KMS-11 (cell line): ENCODE data around the gene NLRC5.
A peak's percentile ranks its signal among the peaks of the same experiment; 100 is the strongest.

Experiments
- H2AFZ ChIP-seq: fragments of 200-600 bp; sonication (generic); 2 replicates; pipeline ENCODE4 v1.6.1; 2016; ENCODE audit warnings: antibody characterized with exemption, mixed run types, low read depth
- H3K27ac ChIP-seq: fragments of 200-600 bp; sonication (generic); 2 replicates; pipeline ENCODE4 v1.6.1; 2016; ENCODE audit warnings: mild to moderate bottlenecking, mixed run types
- H3K27me3 ChIP-seq: fragments of 200-600 bp; sonication (generic); 2 replicates; pipeline ENCODE4 v1.6.1; 2017; ENCODE audit warnings: mild to moderate bottlenecking, low read depth, mixed run types, moderate library complexity; ENCODE audit not compliant: insufficient read depth
- H3K36me3 ChIP-seq: fragments of 200-600 bp; sonication (generic); 2 replicates; pipeline ENCODE4 v1.6.1; 2017; ENCODE audit warnings: mild to moderate bottlenecking, mixed run types; ENCODE audit not compliant: insufficient read depth
- H3K4me1 ChIP-seq: fragments of 200-600 bp; sonication (generic); 2 replicates; pipeline ENCODE4 v1.6.1; 2016; ENCODE audit warnings: mild to moderate bottlenecking, low read depth, mixed run types; ENCODE audit not compliant: poor library complexity, severe bottlenecking
- H3K4me2 ChIP-seq: fragments of 200-600 bp; sonication (generic); 2 replicates; pipeline ENCODE4 v1.7.0; 2016; ENCODE audit warnings: mild to moderate bottlenecking, mixed run types
- H3K4me3 ChIP-seq: fragments of 200-600 bp; sonication (generic); IDR thresholded peaks from 2 replicates; pipeline ENCODE4 v1.6.1; 2017; ENCODE audit warnings: low read depth, low read length, mixed read lengths; ENCODE audit not compliant: insufficient read depth
- H3K79me2 ChIP-seq: fragments of 200-600 bp; sonication (generic); 2 replicates; pipeline ENCODE4 v1.6.1; 2016; ENCODE audit warnings: low read depth, mixed run types; ENCODE audit not compliant: insufficient read depth
- H3K9ac ChIP-seq: fragments of 200-600 bp; sonication (generic); 2 replicates; pipeline ENCODE4 v1.6.1; 2016; ENCODE audit warnings: mild to moderate bottlenecking, mixed run types
- H4K20me1 ChIP-seq: fragments of 200-600 bp; sonication (generic); 2 replicates; pipeline ENCODE4 v1.6.1; 2016; ENCODE audit warnings: mild to moderate bottlenecking, mixed run types; ENCODE audit not compliant: insufficient read depth
- TF ChIP-seq, protein P1 (sequence below): fragments of 200-600 bp; sonication (generic); conservative IDR thresholded peaks from 2 replicates; pipeline ENCODE4 v1.6.1; 2017; ENCODE audit warnings: low read depth, mild to moderate bottlenecking, antibody characterized with exemption, low read length, moderate library complexity, mixed read lengths

NLRC5 gene

DNA sequence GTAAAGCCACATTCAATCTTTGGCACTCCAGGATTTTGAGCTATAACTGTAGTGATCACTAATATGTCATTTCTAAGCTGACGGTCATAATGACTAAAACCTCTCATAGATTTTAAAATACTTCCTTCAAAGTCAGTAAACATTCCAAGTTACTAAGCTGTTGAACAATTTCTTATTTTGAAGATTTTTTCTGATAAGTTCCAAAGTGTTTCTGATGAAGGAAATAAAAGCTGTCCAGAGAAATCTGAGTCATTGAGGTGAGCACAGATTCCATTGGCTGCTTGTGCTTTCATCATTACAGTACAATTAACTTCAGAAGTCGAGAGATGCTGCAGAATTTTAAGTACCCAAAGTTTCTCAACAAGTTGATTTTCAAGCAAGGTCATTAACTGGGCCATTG is 23.9 kb downstream of the NLRC5 start:
- Histone ChIP-seq H3K9ac (no peak overlapping the region), H4K20me1 (no peaks in the 10 kb centered on the region), H3K4me2 (0 out of 2 replicates have a peak overlapping the region, but pooled peaks have one; percentile 70), H3K4me3 (no peak overlapping the region), H3K79me2 (no peaks in the 10 kb centered on the region), H2AFZ (no peak overlapping the region), H3K4me1 (peaks cover 29% of the 10 kb centered on the region), H3K27ac (no peak overlapping the region; the same call in 1 of the 2 replicates), H3K36me3 (no peaks in the 10 kb centered on the region), H3K27me3 (no peaks in the 10 kb centered on the region)
- TF ChIP-seq, protein P1, sequence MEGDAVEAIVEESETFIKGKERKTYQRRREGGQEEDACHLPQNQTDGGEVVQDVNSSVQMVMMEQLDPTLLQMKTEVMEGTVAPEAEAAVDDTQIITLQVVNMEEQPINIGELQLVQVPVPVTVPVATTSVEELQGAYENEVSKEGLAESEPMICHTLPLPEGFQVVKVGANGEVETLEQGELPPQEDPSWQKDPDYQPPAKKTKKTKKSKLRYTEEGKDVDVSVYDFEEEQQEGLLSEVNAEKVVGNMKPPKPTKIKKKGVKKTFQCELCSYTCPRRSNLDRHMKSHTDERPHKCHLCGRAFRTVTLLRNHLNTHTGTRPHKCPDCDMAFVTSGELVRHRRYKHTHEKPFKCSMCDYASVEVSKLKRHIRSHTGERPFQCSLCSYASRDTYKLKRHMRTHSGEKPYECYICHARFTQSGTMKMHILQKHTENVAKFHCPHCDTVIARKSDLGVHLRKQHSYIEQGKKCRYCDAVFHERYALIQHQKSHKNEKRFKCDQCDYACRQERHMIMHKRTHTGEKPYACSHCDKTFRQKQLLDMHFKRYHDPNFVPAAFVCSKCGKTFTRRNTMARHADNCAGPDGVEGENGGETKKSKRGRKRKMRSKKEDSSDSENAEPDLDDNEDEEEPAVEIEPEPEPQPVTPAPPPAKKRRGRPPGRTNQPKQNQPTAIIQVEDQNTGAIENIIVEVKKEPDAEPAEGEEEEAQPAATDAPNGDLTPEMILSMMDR: no peak

DNA sequence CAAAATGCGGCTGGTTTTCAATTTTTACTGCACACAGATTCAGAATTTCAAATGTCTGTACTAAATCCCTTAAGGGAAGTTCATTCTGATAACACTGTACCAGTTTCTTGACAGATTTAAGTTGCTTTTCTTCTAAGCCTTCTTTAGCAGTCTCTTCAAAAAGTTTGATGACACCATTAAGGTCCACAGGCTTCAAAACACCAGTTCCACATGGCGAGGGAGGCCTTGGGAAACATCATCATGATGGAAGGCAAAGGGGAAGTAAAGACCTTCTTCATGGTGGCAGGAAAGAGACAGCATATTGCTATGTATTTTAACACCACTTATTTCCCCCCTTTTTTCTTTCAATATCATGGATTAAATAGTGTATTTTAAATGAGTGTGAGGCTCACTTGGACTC is 24.5 kb downstream of the NLRC5 start:
- Histone ChIP-seq H2AFZ (no peak overlapping the region), H3K79me2 (no peaks in the 10 kb centered on the region)

DNA sequence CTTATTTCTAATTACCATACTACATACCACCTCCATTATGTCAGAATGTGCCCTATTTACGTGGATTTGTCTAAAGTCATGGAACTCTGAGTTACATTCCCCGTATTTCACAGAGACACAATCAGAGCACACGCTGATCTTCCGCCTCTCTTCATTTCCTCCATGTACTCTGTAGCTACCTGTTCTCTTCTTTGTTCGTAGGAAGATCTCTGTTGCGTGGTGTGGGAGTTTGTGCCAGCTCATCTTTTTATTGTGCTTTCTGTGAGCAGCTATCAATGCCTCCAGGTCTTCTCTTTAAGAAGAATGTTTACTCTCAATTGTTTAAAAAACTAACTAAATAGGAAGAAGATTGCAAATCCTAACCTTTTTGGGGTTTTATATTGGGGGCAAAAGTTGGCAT is 26.9 kb downstream of the NLRC5 start:
- Histone ChIP-seq H3K4me1 (peaks cover 29% of the 10 kb centered on the region), H3K9ac (no peak overlapping the region), H2AFZ (no peak overlapping the region), H3K27me3 (no peaks in the 10 kb centered on the region), H3K36me3 (no peaks in the 10 kb centered on the region), H3K4me3 (no peak overlapping the region), H4K20me1 (no peaks in the 10 kb centered on the region), H3K27ac (no peak overlapping the region), H3K4me2 (no peak overlapping the region), H3K79me2 (no peaks in the 10 kb centered on the region)
- TF ChIP-seq, protein P1: no peak

More for the DNA sequence above, 24.5 kb downstream of the NLRC5 start:
- Histone ChIP-seq H3K27me3 (no peaks in the 10 kb centered on the region), H3K4me2 (peak overlapping the region; percentile 70), H3K4me1 (peaks cover 29% of the 10 kb centered on the region), H3K4me3 (no peak overlapping the region), H3K9ac (peak overlapping the region; percentile 15; the same call in 1 of the 2 replicates), H4K20me1 (no peaks in the 10 kb centered on the region), H3K27ac (peak overlapping the region; percentile 53), H3K36me3 (no peaks in the 10 kb centered on the region)
- TF ChIP-seq, protein P1: no peak

DNA sequence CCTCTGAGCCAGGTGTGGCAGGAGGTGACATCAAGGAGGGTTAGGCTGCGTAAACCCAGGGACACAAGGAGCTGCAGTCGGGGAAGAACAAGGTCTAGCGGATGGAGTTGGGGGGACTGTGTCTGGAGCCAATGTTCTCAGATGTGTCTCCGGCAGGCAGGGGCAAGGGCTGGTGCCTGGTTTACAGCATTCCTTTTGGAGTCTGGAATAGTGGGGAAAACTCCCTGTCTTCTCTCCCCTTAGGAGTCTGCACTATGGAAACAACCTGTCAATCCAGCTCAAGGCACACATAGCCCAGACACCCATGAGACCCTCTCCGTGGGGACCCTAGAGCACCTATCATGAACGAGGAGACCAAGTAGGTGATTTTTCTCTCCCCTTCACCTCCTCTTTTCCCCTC is 27.5 kb downstream of the NLRC5 start:
- Histone ChIP-seq H2AFZ (no peak overlapping the region), H3K27me3 (no peaks in the 10 kb centered on the region), H3K79me2 (no peaks in the 10 kb centered on the region), H3K4me3 (no peak overlapping the region), H3K9ac (no peak overlapping the region), H3K4me2 (no peak overlapping the region), H3K36me3 (no peaks in the 10 kb centered on the region), H4K20me1 (no peaks in the 10 kb centered on the region), H3K4me1 (peaks cover 29% of the 10 kb centered on the region), H3K27ac (no peak overlapping the region)
- TF ChIP-seq, protein P1: no peak
